ENCODE data around the gene ZNF385B.
"Not testable (repeated sequence)": the region's sequence is repeated elsewhere in the genome, so short reads cannot be mapped to it uniquely, and the experiment has no call there.

Gene ZNF385B

GRCh38 chr2:179861416-179862067 lies at the start of gene ZNF385B:
TSS of gene ZNF385B (minus strand) at chr2:179861612.
- no peak for DNase-seq

- DNase-seq, result no peak
These were observed 49.3 kb upstream of the ZNF385B start for GRCh38 chr2:179910735-179911113.

DNA sequence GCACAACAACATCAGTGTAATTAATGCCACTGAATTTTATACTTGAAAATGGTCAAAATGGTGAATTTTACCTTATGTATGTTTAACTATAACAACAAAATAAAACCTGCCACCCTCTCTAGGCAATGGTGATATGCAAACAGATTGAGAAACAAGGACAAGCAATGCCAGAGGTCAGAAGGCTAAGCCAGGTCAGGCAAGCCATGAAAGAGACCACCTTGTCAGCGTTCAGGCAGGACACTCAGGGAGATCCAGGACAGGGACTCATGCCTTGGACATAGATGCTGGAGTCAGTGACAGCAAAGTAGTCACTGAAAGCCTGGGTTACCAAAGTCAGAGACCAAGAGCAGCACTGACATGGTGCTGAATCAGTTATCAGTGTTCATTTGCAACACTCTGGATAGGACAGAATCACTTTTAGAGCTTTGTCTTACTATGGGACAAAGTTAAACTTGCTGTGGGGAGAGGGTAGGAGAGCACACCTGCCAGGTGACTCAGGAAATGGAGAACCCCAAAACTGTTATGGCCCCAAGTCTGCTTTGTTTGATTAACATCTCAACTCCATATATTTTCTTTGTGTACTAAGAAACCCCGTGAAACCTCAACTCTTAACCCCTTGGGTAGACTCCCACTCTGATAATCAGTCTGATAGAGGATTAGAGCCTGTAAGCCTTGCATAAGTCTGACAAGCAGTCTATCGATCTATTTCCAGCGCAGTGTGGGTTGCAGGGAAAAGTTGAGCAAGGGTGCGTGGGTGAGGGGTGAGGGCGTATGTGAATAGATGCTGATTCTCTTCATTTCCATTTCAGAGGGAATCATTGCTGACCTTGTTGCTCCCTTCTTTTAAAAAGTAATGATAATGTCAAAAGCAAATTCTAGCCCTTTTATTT lies 48.7 kb upstream of the ZNF385B start:
- no peak for DNase-seq

GRCh38 chr2:179900655-179901054 lies 39.2 kb upstream of the ZNF385B start:
- DNase-seq, result no peak

DNA sequence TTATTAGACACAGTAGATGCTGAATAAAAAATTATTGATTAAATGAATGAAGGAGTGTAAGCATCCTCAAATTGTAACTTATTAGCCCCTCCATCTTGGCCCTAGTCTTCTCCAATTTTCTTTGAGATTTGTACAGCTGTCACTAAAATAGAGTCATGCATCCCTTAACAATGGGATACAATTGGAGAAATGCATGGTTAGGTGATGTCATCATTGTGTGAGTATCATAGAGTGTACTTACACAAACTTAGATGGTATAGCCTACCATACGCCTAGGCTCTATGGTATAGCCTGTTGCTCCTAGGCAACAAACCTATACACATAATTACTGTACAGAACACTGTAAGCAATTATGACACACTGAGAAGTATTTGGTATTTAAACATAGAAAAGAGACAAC lies 38.3 kb upstream of the ZNF385B start:
- DNase-seq, result no peak

DNA sequence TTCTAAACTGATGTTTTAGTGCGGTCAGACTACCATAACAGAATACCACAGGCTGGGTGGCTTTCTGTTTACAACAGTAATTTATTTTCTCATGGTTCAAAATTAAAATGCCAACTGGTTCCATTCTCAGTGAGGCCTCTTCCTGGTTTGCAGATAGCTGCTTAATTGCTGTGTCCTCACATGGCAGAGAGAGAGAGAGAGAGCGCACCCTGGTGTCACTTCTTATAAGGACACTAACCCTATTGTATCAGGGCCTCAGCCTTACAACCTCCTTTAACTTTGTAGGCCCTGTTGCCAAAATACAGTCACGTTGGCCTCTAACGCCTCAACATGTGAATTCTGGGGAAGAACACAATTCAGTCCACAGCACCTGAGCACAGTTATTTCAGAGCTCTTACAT lies 37.5 kb upstream of the ZNF385B start:
- no peak for DNase-seq

- DNase-seq, result no peak
These were observed 32.2 kb upstream of the ZNF385B start for GRCh38 chr2:179893616-179894015.

DNA sequence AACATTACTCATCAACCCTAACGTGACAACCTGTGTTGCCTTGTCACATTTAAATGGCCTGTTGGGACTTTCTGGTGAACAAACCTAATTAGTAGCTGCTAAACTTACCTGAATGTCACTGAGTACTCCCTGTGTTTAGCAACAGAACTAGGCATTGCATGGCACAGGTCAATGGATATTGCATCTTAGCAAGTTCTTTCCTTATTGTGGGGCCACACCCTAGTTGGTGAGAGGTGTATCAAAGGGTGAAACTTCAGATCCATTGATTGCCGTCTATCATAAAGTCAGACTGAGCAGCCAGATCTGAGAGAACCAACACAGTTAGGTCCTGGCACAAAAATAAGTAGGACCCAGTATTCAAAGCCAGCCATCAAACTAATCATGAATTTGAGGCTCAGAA lies 29.8 kb upstream of the ZNF385B start:
- DNase-seq, result no peak

GRCh38 chr2:179890666-179891065 lies 29.3 kb upstream of the ZNF385B start:
- DNase-seq, result no peak

DNA sequence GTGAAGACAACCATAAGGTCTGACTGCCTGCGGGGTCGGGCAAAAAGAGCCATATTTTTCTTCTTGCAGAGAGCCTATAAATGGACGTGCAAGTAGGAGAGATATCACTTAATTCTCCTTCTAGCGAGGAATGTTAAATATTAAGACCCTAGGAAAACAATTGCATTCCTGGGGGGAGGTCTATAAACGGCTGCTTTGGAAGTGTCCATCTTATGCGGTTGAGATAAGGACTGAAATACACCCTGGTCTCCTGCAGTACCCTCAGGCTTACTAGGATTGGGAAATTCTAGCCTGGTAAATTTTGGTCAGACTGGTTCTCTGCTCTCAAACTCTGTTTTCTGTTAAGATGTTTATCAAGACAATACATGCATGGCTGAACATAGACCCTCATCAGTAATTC lies 27.2 kb upstream of the ZNF385B start:
- not testable (repeated sequence) for DNase-seq

GRCh38 chr2:179884193-179884592 lies 22.8 kb upstream of the ZNF385B start:
- no peak for DNase-seq

GRCh38 chr2:179882851-179883806 lies 21.7 kb upstream of the ZNF385B start:
- DNase-seq, result no peak

DNA sequence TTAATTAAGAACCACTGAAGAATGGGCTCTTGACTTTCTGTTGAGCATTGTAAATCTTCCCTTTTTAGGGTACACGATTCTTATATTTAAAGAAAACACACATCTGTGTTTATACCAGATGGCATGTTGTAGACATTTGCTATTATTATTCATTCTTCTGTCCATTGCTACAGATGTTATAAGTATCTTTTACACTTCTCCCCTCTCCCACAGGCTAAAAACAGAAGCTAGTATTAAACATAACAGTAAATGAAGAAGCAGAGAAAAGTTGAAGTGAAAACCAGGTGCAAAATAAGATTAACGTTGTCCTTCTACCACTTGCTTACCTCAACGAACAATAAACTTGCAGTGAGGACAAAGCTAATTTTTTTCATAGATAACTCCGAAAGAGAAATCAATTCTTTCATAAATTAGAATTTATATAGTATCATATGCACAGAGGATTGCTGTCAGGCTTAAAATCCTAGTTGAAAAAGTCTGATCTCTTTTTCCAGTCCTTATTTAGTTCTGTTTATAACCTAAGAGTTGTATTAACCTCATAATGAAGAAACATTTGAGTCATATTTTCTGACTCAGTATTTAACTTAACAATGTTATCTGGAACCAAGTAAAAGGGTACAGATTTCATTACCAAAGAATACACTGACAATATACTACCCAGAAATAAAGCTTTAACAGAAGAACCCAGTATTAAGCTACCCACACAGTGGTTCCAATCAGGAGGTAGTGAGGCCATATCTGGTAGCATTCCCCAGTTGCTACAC lies 16.4 kb upstream of the ZNF385B start:
- DNase-seq, result no peak

DNA sequence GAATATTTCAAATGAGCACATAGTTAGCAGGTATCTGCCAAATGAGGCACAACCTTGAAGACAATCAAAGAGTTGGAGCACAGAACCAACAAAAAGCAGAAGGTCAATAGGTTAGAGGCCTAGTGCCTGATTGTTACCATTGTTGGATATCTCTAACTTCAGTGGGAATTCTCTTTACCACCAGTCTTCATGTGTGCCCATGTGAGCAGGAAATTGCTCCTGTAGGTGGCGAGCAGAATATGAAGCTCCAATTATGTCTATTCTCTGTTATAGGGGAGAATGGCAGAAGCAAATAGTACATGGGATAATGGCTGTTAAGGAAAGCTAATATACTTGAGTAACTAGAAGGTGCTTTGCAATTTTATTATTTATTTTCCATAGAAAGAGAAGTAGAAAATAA lies 14.9 kb upstream of the ZNF385B start:
- DNase-seq, result no peak

DNA sequence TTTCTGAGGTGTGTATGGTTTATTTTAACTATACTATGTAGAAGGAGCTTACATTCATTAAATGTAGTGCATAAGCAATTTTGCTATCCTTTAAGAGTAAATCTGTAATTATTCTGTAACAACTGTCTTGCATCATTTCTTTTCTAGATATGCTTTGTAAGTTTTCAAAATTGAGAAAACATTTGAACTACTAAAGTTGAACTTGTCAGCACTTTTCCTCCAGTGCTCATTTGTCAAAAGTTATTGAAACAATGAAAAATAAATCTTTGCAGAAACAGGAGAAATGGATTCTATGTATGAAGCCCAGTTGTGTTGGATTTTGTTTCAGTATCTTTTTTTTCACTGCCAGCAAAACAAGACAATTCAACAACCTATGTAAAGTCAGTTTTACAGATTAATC lies 14.5 kb upstream of the ZNF385B start:
- no peak for DNase-seq

DNA sequence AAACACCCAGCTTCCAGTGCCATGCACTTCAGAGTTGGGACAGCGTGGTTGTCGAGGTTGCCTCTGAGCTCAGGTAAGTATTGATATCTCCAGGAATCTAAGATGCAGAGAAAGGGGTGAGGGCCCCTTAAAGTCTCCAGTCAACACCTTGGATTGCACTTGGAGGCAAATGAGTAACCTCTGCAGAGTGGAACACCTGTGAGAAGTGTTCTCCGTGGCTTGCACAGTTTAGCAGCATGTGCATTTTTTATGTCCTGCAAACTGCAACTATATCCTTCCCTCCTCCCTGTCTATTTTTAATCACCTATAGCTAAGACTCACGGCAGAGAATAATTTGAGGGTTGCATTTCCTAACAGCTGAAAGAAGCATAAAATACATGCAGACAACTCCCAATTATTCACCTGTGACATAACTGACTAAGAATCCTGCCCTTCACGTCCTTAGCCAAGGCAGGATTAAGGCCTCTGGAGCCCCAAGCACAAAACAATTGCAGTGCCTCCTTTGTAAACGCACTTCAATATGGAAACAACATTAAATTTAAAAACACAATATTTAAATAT lies 1.6 kb upstream of the ZNF385B start:
- no peak for DNase-seq

DNA sequence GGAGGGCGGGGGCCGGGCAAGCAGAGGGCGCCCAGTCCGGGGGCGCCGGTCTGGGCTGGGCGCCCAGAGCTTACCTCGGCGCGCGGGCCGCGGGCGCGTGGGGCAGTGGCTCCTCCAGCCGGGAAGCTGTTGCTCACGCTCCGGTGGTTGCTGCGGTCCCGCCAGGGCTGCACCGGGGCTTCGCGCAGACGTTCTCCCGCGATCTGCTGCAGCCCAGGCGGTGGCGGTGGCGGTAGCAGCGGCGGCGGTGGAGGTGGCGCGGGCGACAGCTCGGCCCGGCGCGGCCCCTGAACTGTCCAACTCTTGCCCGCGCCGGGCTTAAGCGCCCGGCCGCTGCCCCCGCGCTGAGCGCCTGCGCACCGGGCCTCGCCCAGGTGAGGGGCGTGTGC lies 391 bp downstream of the ZNF385B start:
- DNase-seq, result no peak

DNA sequence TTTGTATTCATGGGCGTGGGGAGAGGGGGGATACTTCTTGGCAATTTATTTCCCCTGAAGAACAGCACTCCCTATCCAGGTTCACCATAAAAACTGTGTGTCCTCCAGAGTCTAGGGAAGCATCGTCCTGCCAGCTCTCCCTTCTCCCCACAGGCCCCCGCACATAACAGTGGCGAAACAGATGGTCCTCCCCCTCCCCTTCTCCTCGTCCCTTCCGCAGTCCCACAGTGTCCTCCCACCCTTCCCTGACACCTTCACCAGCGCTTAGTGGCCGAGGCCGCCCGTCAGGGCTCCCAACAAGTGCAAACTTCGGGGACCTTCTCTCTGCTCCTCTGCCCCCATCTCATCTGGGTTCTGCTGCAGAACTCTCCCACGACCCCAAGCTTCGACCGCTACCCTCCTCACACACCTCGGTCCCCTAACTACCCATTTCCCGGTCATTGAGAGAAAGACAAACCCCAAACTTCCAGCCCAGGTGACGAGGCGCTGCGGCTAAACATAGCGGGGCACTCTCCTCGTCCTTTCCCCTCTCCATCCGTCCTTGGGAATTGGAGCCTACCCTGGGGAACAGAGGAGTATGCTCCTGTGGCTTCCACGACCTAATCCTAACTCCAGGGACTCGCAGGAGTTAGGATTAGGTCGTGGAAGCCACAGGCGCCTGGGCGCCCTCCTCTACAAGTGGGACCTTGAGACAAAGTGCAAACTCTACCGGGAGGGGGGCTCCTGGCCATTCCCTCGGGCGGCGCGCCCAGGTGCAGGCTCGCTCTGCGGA lies 971 bp downstream of the ZNF385B start:
- DNase-seq, result no peak

GRCh38 chr2:179859523-179859922 lies 1.9 kb downstream of the ZNF385B start:
- DNase-seq, result no peak

DNA sequence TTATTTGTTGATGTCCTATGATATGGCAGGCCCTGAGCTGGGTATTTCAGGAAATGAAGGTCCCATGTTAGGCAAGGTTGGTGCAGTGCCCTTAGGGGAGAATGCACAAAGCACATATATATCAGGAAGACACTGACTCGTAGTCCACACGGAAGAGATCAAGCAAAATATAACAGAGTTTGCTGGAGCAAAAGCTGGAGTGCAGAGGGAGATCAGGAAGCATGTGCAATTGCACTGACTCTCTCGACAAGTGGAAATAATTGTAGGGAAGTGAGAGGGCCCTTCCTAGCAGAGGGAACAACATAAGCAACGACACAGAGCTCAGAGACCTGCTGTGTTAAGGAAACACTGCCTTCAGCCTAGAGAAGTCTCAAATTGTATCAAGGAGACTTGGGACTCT lies 4.2 kb downstream of the ZNF385B start:
- no peak for DNase-seq

DNA sequence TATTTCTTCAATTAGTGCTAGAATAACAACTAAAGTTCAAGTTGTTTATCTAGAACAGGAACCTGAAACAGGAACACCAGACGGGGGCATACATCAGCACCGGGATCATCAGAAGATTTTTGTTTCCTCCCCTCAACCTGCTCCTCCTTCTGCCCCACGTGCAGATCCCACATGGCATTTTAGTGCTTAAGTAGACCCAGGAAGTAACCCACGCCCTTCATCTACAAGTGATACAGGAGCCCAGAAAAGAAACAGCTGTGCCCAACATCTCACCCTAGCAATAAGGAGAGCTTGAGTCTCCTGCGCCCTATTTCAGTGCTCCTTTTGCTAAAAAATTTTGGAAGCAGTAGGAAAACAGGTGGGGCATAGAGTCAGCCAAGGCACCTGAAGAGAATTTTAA lies 5.2 kb downstream of the ZNF385B start:
- no peak for DNase-seq
